HG03108 (cell line): ENCODE data around the gene GALNT11.

ENCODE experiments used
- ATAC-seq: cut with Tn5 transposase; IDR thresholded peaks from one replicate; pipeline ENCODE4 v1.9.1; 2021; ENCODE audit warnings: moderate library complexity; ENCODE audit not compliant: unreplicated experiment

Gene GALNT11

GRCh38 chr7:152115021-152115718 lies 89.7 kb downstream of the GALNT11 start:
- no peak for ATAC-seq

- ATAC-seq, result no peak
Observed at GRCh38 chr7:152117356-152117755, 91.9 kb downstream of the GALNT11 start.

GRCh38 chr7:152120210-152120609 lies 94.7 kb downstream of the GALNT11 start:
- no peak for ATAC-seq

- ATAC-seq, result no peak
Observed at GRCh38 chr7:152120776-152121175, 95.3 kb downstream of the GALNT11 start.

GRCh38 chr7:152121432-152121831 lies 96.0 kb downstream of the GALNT11 start:
- no peak for ATAC-seq

- no peak for ATAC-seq
Observed at GRCh38 chr7:152122540-152122939, 97.1 kb downstream of the GALNT11 start.

GRCh38 chr7:152126741-152127140 lies 101.3 kb downstream of the GALNT11 start:
- no peak for ATAC-seq

GRCh38 chr7:152127229-152127628 lies 101.8 kb downstream of the GALNT11 start:
- ATAC-seq, result no peak

- ATAC-seq, result no peak
Observed at GRCh38 chr7:152128252-152128651, 102.8 kb downstream of the GALNT11 start.

- ATAC-seq, result no peak
Observed at GRCh38 chr7:152128741-152129461, 103.4 kb downstream of the GALNT11 start.

GRCh38 chr7:152129682-152130081 lies 104.2 kb downstream of the GALNT11 start:
- ATAC-seq, result no peak

GRCh38 chr7:152130658-152131590 lies 105.5 kb downstream of the GALNT11 start:
- ATAC-seq, result no peak

GRCh38 chr7:152131981-152132494 lies 106.6 kb downstream of the GALNT11 start:
- no peak for ATAC-seq

GRCh38 chr7:152132812-152133211 lies 107.3 kb downstream of the GALNT11 start:
- no peak for ATAC-seq

- no peak for ATAC-seq
Observed at GRCh38 chr7:152133804-152134203, 108.3 kb downstream of the GALNT11 start.

- no peak for ATAC-seq
Observed at GRCh38 chr7:152136686-152137085, 111.2 kb downstream of the GALNT11 start.

GRCh38 chr7:152137476-152138025 lies 112.1 kb downstream of the GALNT11 start:
- ATAC-seq, result no peak

- no peak for ATAC-seq
Observed at GRCh38 chr7:152140067-152140466, 114.6 kb downstream of the GALNT11 start.

GRCh38 chr7:152140560-152140959 lies 115.1 kb downstream of the GALNT11 start:
- ATAC-seq, result no peak

GRCh38 chr7:152142976-152143595 lies 117.6 kb downstream of the GALNT11 start:
- ATAC-seq, result no peak
